Fibroblast of pulmonary artery (primary cell): ENCODE results near the gene CLSTN1.

Source experiments
- DNase-seq: peaks from one replicate; pipeline ENCODE4 v3.0.0-alpha.2; 2010; ENCODE audit warnings: low read depth
- H3K4me3 ChIP-seq: replicated peaks from 2 replicates; pipeline ENCODE4 v1.5.1; 2011; ENCODE audit warnings: low read depth, mild to moderate bottlenecking, control low read depth, low read length, moderate library complexity
- TF ChIP-seq, protein P1 (sequence below): IDR thresholded peaks from 2 replicates; pipeline ENCODE4 v1.5.1; 2011; ENCODE audit warnings: mild to moderate bottlenecking, control low read depth, low read length, inconsistent platforms; ENCODE audit errors: missing control alignments

The CLSTN1 gene

DNA sequence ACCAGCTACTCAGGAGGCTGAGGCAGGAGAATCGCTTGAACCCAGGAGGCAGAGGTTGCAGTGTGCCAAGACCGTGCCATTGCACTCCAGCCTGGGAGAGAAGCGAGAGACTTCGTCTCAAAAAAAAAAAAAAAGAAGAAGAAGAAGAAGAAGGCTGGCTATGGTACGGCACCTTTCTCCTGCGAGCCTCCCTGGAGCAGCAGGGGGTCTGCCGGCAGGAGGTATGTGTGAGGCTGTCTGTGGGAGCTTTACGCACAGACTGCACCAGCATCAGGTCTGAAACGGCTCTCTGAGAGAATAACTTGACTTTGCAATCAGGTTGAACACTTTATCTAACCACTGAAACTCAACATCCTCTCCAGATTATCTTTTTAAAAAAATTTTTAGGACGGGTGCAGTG lies 44.9 kb downstream of the CLSTN1 start:
- TF ChIP-seq, protein P1, sequence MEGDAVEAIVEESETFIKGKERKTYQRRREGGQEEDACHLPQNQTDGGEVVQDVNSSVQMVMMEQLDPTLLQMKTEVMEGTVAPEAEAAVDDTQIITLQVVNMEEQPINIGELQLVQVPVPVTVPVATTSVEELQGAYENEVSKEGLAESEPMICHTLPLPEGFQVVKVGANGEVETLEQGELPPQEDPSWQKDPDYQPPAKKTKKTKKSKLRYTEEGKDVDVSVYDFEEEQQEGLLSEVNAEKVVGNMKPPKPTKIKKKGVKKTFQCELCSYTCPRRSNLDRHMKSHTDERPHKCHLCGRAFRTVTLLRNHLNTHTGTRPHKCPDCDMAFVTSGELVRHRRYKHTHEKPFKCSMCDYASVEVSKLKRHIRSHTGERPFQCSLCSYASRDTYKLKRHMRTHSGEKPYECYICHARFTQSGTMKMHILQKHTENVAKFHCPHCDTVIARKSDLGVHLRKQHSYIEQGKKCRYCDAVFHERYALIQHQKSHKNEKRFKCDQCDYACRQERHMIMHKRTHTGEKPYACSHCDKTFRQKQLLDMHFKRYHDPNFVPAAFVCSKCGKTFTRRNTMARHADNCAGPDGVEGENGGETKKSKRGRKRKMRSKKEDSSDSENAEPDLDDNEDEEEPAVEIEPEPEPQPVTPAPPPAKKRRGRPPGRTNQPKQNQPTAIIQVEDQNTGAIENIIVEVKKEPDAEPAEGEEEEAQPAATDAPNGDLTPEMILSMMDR = no peak
- no peak overlapping the region for H3K4me3 ChIP-seq
- no peak for DNase-seq

DNA sequence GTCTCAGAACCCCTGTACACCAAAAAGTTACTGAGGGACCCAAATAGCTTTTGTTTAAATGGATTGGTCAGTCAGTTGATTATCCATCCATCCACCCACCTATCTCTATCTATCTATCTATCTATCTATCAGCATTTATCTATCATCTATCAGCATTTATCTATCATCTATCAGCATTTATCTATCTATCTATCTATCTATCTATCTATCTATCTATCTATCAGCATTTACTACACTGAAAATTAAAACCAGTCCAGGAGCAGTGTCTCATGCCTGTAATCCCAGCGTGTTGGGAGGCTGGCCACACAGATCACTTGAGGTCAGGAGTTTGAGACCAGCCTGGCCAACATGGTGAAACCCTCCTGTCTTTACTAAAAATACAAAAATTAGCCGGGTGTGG lies 47.1 kb downstream of the CLSTN1 start:
- TF ChIP-seq, protein P1 = no peak
- DNase-seq = no peak
- H3K4me3 ChIP-seq = no peak overlapping the region

DNA sequence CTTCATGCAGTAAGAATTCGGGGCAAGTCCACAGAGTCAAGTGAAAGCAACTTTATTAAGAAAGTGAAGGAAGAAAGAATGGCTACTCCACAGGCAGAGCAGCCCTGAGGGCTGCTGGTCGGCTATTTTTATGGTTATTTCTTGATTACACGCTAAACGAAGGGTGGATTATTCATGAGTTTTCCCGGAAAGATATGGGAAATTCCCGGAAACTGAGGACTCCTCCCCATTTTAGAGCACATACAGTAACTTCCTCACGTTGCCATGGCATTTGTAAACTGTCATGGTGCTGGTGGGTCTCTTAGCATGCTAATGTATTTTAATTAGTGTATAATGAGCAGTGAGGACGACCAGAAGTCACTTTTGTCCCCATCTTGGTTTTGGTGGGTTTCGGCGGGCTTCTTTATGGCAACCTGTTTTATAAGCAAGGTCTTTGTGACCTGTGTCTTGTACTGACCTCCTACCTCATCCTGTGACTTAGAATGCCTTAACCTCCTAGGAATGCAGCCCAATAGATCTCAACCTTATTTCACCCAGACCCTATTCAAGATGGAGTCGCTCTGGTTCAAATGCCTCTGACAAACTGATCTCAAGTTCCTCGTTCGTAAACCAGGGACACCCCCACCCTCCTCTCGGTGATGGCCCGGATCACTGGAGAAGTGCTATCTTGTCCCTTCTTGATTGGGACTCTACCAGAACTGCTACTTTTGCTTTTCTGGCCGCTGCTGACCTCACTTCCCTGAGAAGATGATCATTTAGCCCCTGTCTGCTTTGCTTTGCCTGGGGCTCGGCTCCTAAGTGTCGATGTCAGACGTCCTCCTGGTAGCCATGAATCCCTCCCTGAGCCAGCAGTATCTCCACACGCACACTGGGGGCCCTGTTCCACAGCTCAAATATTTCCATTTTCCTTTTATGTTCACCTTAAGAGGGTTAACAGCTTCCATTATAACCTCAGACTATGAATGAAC lies 48.8 kb downstream of the CLSTN1 start:
- TF ChIP-seq, protein P1 = no peak
- H3K4me3 ChIP-seq = no peak overlapping the region
- DNase-seq = no peak

DNA sequence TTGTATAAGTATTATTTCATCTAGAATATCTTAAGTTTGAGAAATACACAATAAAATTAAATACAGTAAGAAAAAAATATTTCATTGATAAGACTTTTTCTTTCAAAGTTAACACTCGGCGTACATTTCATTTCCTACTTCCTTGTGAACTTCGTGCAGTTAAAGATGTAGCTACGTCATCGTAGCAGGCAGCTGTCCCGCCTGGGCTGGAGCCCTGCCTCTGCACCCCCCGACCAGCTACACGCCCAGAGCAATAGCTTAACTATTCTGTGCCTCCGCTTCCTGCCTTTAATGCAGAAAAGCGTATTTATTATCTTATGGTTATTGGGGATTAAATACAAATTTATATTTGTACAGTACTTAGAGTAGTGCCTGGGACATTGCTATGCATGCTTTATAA lies 53.5 kb downstream of the CLSTN1 start:
- DNase-seq = no peak
- TF ChIP-seq, protein P1 = no peak
- no peak overlapping the region for H3K4me3 ChIP-seq

DNA sequence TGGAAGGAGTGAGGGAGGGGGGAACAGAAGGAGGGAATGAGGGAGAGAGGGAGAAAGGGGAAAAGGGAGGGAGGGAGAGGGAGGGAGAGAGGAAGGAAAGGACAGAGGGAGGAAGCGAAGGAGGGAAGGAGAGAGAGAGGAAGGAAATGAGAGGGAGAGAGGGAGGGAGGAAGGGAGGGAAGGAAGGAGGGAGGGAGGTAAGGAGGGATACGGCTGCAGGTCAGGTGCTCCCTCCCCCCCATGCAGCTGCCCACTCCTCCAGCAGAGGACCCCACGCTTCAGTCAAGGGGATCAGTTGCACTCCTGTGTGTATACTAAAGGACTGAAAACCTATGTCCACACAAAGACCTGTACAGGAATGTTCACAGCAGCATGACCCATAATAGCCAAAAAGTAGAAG lies 54.8 kb downstream of the CLSTN1 start:
- DNase-seq = no peak
- H3K4me3 ChIP-seq = no peak overlapping the region
- TF ChIP-seq, protein P1 = no peak

DNA sequence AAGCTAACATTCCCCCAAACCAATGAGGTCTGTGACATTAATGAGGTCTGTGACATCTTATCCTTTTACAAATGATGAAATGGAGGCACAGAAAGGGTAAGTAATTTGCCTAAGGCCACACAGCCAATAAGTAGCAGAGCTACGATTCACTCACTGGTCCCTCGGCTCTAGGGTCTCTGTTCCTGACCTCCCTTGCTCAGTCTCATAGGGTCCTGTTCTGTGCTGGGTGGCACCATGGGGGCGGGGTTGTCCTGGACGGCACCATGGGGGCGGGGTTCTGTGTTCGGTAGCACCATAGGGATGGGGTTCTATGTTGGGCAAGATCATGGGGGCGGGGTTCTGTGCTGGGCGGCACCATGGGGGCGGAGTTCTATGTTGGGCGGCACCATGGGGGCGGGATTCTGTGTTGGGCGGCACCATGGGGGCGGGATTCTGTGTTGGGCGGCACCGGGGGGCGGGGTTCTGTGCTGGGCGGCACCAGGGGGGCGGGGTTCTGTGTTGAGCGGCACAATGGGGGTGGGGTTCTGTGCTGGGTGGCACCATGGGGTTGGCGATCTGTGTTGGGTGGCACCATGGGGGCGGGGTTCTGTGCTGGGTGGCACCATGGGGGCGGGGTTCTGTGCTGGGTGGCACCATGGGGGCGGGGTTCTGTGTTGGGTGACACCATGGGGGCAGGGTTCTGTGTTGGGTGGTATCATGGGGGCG lies 55.6 kb downstream of the CLSTN1 start:
- no peak overlapping the region for H3K4me3 ChIP-seq
- TF ChIP-seq, protein P1 = no peak
- no peak for DNase-seq
